Cardiac fibroblast (primary cell): ENCODE measurements around the gene ZNF556.
"Not testable (repeated sequence)": the region's sequence is repeated elsewhere in the genome, so short reads cannot be mapped to it uniquely, and the experiment has no call there.

Experiments
- DNase-seq, 2 donors: peaks; one replicate each; pipeline versions ENCODE4 v3.0.0 to v3.0.0-alpha.2; 2010; ENCODE audit warnings: low read depth in 2 of 2
- H3K4me3 ChIP-seq, 2 donors: replicated peaks in 1 of 2; 1 replicate in 1 of 2; 2 replicates in 1 of 2; pipeline ENCODE4 v1.5.1; 2011; ENCODE audit warnings: low read depth in 2 of 2, low read length in 2 of 2, mild to moderate bottlenecking in 2 of 2, moderate library complexity in 1 of 2
- CTCF ChIP-seq: IDR thresholded peaks from one replicate; pipeline ENCODE4 v1.5.1; 2011; ENCODE audit warnings: low read depth, mild to moderate bottlenecking, low read length, inconsistent platforms

Gene ZNF556

GRCh38 chr19:2866495-2867024 is 575 bp upstream of the ZNF556 start:
- H3K4me3 ChIP-seq, result no peak overlapping the region
- TF ChIP-seq CTCF, result no peak
- DNase-seq, result no peak

GRCh38 chr19:2869618-2870017 is 2.5 kb downstream of the ZNF556 start:
- no peak for DNase-seq
- TF ChIP-seq CTCF, result no peak
- H3K4me3 ChIP-seq, result no peak overlapping the region

- not testable (repeated sequence) for H3K4me3 ChIP-seq
- DNase-seq, result peak in 1 of 2 donors; percentile 60
Measured at GRCh38 chr19:2872175-2872574, 5.0 kb downstream of the ZNF556 start.

- no peak for DNase-seq
- H3K4me3 ChIP-seq, result no peak overlapping the region
- no peak for TF ChIP-seq CTCF
Measured at GRCh38 chr19:2877398-2878331, 10.5 kb downstream of the ZNF556 start.

- no peak for TF ChIP-seq CTCF
- DNase-seq, result no peak
- H3K4me3 ChIP-seq, result no peak overlapping the region
Measured at GRCh38 chr19:2883686-2884439, 16.7 kb downstream of the ZNF556 start.

- no peak overlapping the region for H3K4me3 ChIP-seq
- DNase-seq, result no peak
- no peak for TF ChIP-seq CTCF
Measured at GRCh38 chr19:2885736-2886135, 18.6 kb downstream of the ZNF556 start.

GRCh38 chr19:2887391-2887914 is 20.3 kb downstream of the ZNF556 start:
- no peak overlapping the region for H3K4me3 ChIP-seq
- peak; percentile 63 for TF ChIP-seq CTCF
- peak; percentile 77 to 82 for DNase-seq
